Left kidney (tissue), 2 donors: ENCODE results near the gene ZNF277. TPM values are rescaled to one million over a fixed set of nuclear protein-coding genes. Genes with fewer than 3 reads are reported as not detected.

Experiments
- DNase-seq: peaks from one replicate; pipeline ENCODE4 v3.0.0-alpha.2; 2013
- polyA plus RNA-seq: library from polyadenylated mRNA; unstranded; fragments of 120-200 nt; gene quantifications from one replicate; pipeline ENCODE4 v1.2.1, GENCODE V29; 2013; ENCODE audit not compliant: insufficient read length

ZNF277 gene
- polyA plus RNA-seq, 1 donor, result 42.6 TPM

- no peak for DNase-seq
Measured at GRCh38 chr7:112350585-112350984, 144.1 kb downstream of the ZNF277 start.

DNA sequence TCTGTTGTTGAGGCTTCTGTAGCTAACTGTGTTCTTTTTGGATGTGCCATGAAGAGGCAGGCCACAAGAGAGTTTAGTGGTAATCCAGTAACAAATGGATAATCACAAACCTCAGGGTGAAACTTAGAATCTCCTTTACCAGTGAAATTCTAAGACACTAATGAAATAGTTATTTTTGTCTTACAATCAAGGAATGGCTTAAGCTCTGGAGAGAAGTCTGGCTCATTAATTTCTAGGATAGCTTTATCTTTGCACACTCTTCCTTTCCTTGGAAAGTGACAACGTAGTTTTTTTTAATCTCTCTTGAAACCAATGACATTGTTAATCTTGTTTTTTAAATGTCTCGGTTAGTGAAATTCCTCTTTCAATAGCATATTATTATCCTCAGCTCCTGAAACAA lies 150.1 kb downstream of the ZNF277 start:
- no peak for DNase-seq

DNA sequence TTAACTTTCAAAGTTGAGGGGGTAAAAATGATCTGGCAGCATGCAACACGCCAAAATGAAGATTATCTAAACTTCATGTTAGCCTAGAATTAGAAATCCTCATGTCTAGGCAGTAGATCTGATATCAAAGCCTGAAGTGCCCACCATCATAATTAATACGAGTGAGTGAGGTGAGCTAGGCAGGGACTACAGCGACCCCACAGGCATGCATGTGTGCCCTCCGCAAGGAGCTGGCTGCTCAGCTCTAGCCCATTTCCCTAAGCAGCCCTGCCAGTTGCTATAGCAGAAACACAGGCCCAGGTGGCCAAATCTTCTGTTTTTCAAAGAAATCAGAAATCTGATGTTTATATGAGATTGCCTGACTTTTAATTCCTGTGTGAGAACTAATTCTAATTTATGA lies 150.6 kb downstream of the ZNF277 start:
- DNase-seq, result no peak

GRCh38 chr7:112358513-112358912 lies 152.0 kb downstream of the ZNF277 start:
- no peak for DNase-seq

DNA sequence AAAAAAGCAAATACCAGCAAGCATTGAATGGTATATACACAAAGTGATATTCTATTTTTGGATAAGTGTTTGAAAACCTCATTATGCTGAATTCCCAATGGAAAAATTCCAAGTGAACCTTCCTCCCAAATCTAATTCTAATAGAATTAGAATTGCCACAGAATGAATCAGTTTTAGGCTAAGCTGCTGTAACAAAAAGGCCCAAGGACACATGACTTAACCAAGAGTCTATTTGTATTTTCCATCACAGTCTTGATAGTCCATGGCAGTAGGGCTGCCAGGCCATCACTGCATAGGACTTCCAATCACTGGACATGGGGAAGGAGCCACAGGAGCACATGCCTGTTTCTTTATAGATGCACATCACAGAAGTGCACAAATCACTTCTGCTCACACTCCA lies 152.6 kb downstream of the ZNF277 start:
- no peak for DNase-seq

DNA sequence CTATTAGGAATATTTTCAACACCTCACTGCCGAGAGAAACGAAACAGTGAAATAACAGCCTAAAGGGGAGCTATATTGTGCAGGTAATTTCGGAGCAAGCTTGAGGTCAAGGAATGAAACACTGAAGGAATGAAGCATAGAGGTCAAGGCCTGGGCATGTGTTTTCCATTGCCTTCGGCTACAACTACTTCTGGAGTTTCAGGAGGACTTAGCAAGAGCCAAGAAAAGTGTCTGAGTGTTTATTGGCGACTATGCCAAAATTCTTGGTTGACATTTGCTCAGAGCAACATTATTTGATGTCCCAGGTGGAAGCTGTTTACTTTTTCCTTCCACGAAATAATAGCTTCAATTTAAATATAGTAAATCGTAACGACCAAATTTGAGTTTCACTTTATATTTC lies 154.2 kb downstream of the ZNF277 start:
- DNase-seq, result no peak

DNA sequence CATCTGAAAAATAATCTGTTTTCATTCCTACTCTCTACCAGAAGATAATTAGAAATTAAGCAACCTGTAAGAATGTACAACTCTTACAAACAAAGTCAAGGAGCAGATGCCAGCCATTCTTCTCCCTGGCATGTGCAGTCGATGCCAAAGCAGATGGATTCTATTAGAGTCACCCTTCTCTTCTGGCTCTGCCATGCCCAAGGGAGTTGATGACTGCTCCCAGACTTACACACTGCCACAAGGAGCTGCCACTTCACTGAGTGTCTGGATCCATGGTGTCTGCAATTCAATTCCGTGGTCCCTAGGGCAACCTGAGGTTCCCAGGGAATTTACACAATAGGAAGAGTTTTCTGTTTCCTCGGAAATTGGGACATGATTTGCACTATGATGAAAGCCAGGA lies 154.7 kb downstream of the ZNF277 start:
- DNase-seq, result no peak

DNA sequence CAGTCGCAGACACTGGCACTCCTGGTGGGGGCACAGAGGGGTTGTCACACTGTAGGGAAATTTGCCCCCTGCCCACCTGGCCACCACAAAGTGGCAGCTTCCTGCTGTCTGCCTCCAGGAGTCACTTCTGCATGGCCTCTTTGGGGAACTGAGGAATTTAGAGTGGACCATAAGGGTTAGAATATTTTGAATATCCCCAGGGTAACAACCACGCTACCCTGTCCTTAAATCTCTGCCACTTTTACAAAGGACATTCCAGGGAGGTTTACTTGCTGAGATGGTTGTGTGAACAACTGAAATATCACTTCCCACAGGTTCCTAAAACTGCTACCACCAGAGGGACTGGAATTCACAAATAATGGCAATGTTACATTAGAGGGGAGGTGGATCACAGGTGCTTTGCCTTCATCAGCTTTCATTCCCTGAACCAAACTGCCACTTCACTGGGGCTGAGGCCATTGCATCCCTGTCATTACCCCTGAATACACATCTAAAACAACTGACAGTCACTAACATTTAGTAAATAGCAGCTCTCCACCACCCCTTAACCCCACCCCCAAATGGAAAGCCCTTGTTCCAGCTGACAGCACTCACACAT lies 155.7 kb downstream of the ZNF277 start:
- no peak for DNase-seq

DNA sequence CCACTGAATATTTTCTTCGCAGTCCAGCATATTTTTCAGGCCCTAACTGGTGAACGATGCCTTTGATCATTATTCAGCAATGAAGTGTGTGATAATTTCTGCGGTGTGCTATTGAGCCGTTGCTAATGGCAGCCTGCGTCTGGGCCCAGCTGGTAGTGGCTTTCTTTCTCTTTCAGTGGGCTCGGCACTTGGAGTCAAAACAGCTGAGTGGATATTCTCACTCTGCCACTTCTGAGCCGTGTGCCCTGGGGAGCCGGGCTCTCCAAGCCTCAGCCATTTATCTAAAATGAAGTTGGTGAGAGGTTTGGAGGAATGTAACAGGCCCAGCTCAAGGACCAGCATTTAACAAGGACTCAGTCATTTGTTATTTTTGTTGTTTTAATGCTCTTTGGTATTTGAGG lies 156.2 kb downstream of the ZNF277 start:
- no peak for DNase-seq

GRCh38 chr7:112364388-112364787 lies 157.9 kb downstream of the ZNF277 start:
- DNase-seq, result no peak

GRCh38 chr7:112365551-112365950 lies 159.1 kb downstream of the ZNF277 start:
- DNase-seq, result no peak

GRCh38 chr7:112366886-112367285 lies 160.4 kb downstream of the ZNF277 start:
- no peak for DNase-seq

DNA sequence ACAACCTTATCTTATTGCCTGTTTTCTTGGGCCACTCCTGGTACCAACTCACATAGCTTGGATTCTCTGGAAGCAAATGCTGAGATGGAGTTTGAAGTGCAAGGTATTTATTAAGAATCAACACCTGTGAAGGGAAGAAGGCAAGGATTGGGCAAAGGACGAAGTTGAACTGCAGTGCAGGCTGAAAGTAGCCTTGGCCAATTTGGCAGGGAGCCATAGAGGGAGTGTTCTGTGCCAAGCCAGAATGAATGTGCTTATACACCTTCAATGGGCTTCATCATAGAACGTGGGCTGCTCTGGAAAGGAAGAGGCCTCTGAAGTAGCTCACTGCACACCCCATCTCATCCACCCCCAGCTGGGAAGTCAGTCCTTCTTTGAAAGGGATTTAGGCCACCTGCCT lies 163.9 kb downstream of the ZNF277 start:
- DNase-seq, result no peak

DNA sequence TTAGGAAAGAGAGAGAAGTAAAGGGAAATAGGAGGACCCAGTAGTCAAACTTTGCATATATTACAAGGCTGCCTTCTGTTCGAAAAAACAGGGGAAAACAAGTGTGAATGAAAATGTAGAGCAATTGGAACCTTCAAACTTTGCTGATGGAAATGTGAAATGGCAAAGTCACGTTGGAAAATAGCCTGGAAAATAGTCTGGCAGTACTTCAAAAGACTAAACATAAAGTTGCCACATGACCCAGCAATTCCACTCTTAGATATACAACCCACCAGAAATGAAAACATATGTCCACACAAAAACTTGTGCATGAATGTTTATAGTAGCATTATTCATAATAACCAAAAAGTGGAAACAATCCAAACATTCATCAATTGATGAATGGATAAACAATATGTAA lies 165.2 kb downstream of the ZNF277 start:
- no peak for DNase-seq

- DNase-seq, result no peak
Measured at GRCh38 chr7:112372101-112372500, 165.6 kb downstream of the ZNF277 start.

DNA sequence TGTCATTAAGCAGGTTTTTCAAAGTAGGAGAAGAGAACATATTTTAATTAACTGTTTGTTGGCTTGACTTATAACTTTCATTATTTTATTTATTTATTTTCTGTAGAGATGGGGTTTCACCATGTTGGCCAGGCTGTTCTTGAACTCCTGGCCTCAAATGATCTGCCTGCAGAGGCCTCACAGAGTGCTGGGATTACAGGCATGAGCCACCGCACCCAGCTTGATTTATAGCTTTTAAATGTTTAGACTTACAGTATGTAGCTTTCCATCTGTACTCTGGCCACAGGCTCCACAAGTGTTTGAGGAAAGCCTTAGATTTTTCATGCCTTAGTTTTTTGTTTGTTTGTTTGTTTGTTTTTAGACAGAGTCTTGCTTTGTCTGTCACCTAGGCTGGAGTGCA lies 171.1 kb downstream of the ZNF277 start:
- no peak for DNase-seq

DNA sequence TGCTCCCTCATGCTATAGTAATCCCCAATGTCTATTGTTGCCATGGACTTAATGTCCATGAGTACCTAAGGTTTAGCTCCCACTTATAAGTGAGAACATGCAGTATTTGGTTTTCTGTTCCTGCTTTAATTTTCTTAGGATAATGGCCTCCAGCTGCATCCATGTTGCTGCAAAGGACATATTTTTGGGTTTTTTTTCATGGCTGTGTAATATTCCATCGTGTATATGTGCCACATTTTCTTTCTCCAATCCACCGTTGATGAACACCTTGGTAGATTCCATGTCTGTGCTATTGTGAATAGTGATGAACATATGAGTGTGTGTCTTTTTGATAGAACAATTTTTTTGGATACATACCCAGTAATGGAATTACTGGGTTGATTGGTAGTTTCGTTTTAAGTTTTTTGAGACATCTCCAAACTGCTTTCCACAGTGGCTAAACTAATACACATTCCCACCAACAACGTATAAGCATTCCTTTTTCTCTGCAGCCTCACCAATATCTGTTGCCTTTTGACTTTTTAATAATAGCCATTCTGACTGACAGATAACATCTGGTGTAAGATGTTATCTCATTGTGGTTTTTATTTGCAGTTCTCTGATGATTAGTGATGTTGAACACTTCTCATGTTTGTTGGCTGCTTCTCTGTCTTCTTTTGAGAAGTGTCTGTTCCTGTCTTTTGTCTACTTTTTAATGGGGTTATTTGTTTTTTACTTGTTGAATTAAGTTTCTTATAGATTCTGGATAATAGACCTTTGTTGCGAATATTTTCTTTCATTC lies 175.0 kb downstream of the ZNF277 start:
- no peak for DNase-seq

- peak; percentile 41 for DNase-seq
Measured at GRCh38 chr7:112383671-112384417, 177.3 kb downstream of the ZNF277 start.

DNA sequence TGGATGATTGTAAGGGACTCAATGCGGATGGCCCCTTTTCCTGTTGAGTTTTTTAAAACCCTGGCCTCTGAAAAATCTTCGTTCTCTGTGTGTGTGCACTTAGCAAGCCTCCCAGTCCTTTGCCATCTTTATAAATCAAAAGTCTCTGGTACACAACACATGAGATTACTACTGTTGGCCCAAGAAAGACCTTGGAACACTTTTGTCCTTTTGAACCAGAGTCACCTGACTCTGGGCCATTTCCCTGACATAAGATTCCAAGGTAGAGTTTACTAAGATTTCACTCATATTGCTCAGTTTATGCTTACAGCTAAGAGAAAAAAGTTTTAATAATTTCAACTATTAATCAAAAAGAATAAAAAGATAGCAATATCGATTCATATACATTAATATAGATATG lies 179.0 kb downstream of the ZNF277 start:
- DNase-seq, result no peak

DNA sequence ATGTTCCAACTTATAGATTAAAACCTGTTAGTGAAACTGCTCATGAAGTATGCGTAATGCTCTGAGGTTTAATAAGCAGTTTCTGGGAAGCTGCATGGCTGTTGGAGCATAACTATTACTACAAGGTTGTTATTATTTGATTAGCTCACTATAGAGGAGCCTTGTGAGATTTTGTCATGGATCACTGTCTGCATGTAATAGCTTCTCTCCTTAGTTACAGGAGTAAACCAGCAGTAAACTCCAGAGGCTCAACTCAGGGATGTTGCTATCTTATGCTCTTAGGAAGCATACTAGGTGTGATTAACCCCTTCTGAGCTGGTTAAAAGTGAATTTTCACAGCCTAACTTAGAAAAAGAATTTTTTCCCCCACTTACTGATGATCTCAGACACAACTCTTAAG lies 180.1 kb downstream of the ZNF277 start:
- DNase-seq, result peak; percentile 41

DNA sequence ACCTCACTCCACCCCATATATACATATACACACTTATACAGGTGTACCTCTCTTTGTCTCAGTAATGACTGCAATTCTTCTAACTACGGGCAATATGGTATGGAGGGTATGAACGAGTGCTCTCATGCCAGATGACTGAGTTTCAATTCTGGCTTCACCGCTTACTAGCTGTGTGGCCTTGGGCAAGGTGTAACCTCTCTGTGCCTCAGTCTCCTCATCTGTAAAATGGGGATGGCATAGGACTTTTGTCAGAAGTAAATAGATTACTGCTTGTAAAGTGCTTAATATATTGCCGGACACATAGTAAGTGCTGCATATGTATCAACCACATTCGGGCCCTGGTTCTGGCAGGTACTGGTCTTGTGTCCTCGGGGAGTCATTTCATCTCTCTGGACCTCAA lies 183.7 kb downstream of the ZNF277 start:
- DNase-seq, result no peak

DNA sequence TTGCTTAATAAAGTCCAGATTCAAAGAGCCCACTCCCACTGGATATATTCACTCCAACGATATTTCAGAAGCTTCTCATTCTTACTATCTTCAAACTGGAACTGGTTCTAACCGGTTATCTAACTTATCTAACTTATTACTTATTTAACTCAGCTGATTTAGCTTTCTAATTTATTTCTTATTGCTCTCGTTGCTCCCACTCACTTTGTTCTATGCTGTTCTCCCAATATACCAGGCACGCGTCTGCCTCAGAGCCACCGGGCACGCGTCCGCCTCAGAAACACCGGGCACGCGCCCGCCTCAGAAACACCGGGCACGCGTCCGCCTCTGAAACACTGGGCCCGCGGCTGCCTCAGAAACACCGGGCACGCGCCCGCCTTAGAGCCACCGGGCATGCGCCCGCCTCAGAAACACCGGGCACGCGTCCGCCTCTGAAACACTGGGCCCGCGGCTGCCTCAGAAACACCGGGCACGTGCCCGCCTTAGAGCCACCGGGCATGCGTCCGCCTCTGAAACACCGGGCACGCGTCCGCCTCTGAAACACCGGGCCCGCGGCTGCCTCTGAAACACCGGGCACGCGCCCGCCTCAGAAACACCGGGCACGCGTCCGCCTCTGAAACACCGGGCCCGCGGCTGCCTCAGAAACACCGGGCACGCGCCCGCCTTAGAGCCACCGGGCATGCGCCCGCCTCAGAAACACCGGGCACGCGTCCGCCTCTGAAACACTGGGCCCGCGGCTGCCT lies 184.8 kb downstream of the ZNF277 start:
- peak; percentile 46 for DNase-seq

DNA sequence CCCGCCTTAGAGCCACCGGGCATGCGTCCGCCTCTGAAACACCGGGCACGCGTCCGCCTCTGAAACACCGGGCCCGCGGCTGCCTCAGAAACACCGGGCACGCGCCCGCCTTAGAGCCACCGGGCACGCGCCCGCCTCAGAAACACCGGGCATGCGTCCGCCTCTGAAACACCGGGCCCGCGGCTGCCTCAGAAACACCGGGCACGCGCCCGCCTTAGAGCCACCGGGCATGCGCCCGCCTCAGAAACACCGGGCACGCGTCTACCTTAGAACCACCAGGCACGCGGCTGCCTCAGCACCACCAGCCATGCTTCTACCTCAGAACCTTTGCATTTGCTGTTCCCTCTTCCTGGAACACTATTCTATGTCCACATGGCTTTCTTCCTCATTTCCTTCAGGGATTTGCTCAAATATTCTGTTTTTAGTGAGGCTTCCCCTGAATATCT lies 185.4 kb downstream of the ZNF277 start:
- peak; percentile 49 for DNase-seq
